ENCODE data around the gene GAPDHS. TPM values are rescaled to one million over a fixed set of nuclear protein-coding genes. Genes with fewer than 3 reads are reported as not detected.

The GAPDHS gene
- total and polyA plus RNA-seq, 2 experiments from 2014 or later: not detected

GRCh38 chr19:35511337-35511736 lies 21.9 kb upstream of the GAPDHS start:
- Histone ChIP-seq H3K79me2 (ENCODE audit: insufficient read depth) (no peaks in the 10 kb centered on the region), H3K4me2 (ENCODE audit: unreplicated experiment) (no peak overlapping the region), H2AFZ (no peak overlapping the region), H3K4me3 (no peak overlapping the region), H3K9ac (no peak overlapping the region), H3K4me1 (ENCODE audit: insufficient read depth) (peaks cover 16% of the 10 kb centered on the region), H3F3A (ENCODE audit: insufficient read depth) (no peaks in the 10 kb centered on the region), H3K36me3 (ENCODE audit: low read depth) (no peaks in the 10 kb centered on the region), H4K20me1 (ENCODE audit: insufficient read depth) (no peaks in the 10 kb centered on the region), H3K9me3 (ENCODE audit: low read depth) (no peaks in the 10 kb centered on the region), H3K27me3 (replicated peaks; ENCODE audit: insufficient read depth) (no peaks in the 10 kb centered on the region), H3K9me2 (ENCODE audit: insufficient read depth) (no peaks in the 10 kb centered on the region), H3K27ac (no peak overlapping the region)
- no peak for DNase-seq
- 72 to 77% methylated on average over 7 of the region's 7 CpGs for WGBS, 2 experiments (ENCODE audit: low coverage in 1 of 2, low lambda C conversion rate in 2 of 2, missing lambda C conversion rate in 2 of 2)
- TF ChIP-seq EZH2phosphoT487 (IDR thresholded peaks at IDR 0.05; ENCODE audit: insufficient read depth, low read depth): no peak
- TF ChIP-seq EZH2 (IDR thresholded peaks at IDR 0.05; ENCODE audit: insufficient read depth, poor library complexity, severe bottlenecking): no peak
- in situ Hi-C loops (cut with MboI): no loop called here

- Histone ChIP-seq H3K4me1 (ENCODE audit: insufficient read depth) (peaks cover 19% of the 10 kb centered on the region), H3K4me2 (ENCODE audit: unreplicated experiment) (peak overlapping the region; percentile 71), H3K79me2 (ENCODE audit: insufficient read depth) (no peaks in the 10 kb centered on the region), H3K4me3 (no peak overlapping the region), H3K27ac (no peak overlapping the region), H4K20me1 (ENCODE audit: insufficient read depth) (no peaks in the 10 kb centered on the region), H3K9ac (no peak overlapping the region), H2AFZ (peak overlapping the region; percentile 69), H3K27me3 (replicated peaks; ENCODE audit: insufficient read depth) (no peaks in the 10 kb centered on the region), H3K9me3 (ENCODE audit: low read depth) (no peaks in the 10 kb centered on the region), H3K9me2 (ENCODE audit: insufficient read depth) (no peaks in the 10 kb centered on the region), H3K36me3 (ENCODE audit: low read depth) (no peaks in the 10 kb centered on the region), H3F3A (ENCODE audit: insufficient read depth) (no peaks in the 10 kb centered on the region)
- in situ Hi-C loops (cut with MboI): no loop called here
- DNase-seq: no peak
- WGBS, 2 experiments (ENCODE audit: low coverage in 1 of 2, low lambda C conversion rate in 2 of 2, missing lambda C conversion rate in 2 of 2): 64 to 67% methylated on average over 14 to 15 of the region's 15 CpGs
- no peak for TF ChIP-seq EZH2phosphoT487 (IDR thresholded peaks at IDR 0.05; ENCODE audit: insufficient read depth, low read depth)
- no peak for TF ChIP-seq EZH2 (IDR thresholded peaks at IDR 0.05; ENCODE audit: insufficient read depth, poor library complexity, severe bottlenecking)
Observed at GRCh38 chr19:35512831-35513627, 20.2 kb upstream of the GAPDHS start.

- H3K4me1 ChIP-seq (ENCODE audit: insufficient read depth): peaks cover 25% of the 10 kb centered on the region
- no peaks in the 10 kb centered on the region for H3K36me3 ChIP-seq (ENCODE audit: low read depth)
- in situ Hi-C loops (cut with MboI): no loop called here
- H3K9me2 ChIP-seq (ENCODE audit: insufficient read depth): no peaks in the 10 kb centered on the region
- H3K4me3 ChIP-seq: peak within 1 kb of the TSS; percentile 25; the same call in 1 of the 2 replicates
- 7 to 9% methylated on average over 11 to 15 of the region's 15 CpGs for WGBS, 2 experiments (ENCODE audit: low coverage in 1 of 2, low lambda C conversion rate in 2 of 2, missing lambda C conversion rate in 2 of 2)
- H3K27ac ChIP-seq: peak within 1 kb of the TSS; percentile 59
- no peaks in the 10 kb centered on the region for H3K79me2 ChIP-seq (ENCODE audit: insufficient read depth)
- DNase-seq: peak; percentile 93
- H3K9me3 ChIP-seq (ENCODE audit: low read depth): no peaks in the 10 kb centered on the region
- H4K20me1 ChIP-seq (ENCODE audit: insufficient read depth): no peaks in the 10 kb centered on the region
- peak within 1 kb of the TSS; percentile 71 for H3K4me2 ChIP-seq (ENCODE audit: unreplicated experiment)
- peak within 1 kb of the TSS; percentile 73 for H3K9ac ChIP-seq
- peaks cover 3% of the 10 kb centered on the region; the same call in 1 of the 2 replicates for H3F3A ChIP-seq (ENCODE audit: insufficient read depth)
- H3K27me3 ChIP-seq (replicated peaks; ENCODE audit: insufficient read depth): no peaks in the 10 kb centered on the region
- TF ChIP-seq EZH2 (IDR thresholded peaks at IDR 0.05; ENCODE audit: insufficient read depth, poor library complexity, severe bottlenecking): no peak
- H2AFZ ChIP-seq: peak within 1 kb of the TSS; percentile 69
Observed at GRCh38 chr19:35513628-35514281, 19.5 kb upstream of the GAPDHS start, which contains the start of gene DMKN. Gene DMKN (minus strand): TSS chr19:35513649. CDS start chr19:35513475, 174 bp downstream.

GRCh38 chr19:35514282-35514809 lies 18.9 kb upstream of the GAPDHS start:
- H3K9me3 ChIP-seq (ENCODE audit: low read depth): no peaks in the 10 kb centered on the region
- no peaks in the 10 kb centered on the region for H3K36me3 ChIP-seq (ENCODE audit: low read depth)
- H3K27me3 ChIP-seq (replicated peaks; ENCODE audit: insufficient read depth): no peaks in the 10 kb centered on the region
- H3K9ac ChIP-seq: peak overlapping the region; percentile 73
- no peaks in the 10 kb centered on the region for H3K9me2 ChIP-seq (ENCODE audit: insufficient read depth)
- TF ChIP-seq EZH2 (IDR thresholded peaks at IDR 0.05; ENCODE audit: insufficient read depth, poor library complexity, severe bottlenecking): no peak
- no peak for TF ChIP-seq EZH2phosphoT487 (IDR thresholded peaks at IDR 0.05; ENCODE audit: insufficient read depth, low read depth)
- WGBS, 2 experiments (ENCODE audit: low coverage in 1 of 2, low lambda C conversion rate in 2 of 2, missing lambda C conversion rate in 2 of 2): 10 to 14% methylated on average over 18 to 20 of the region's 20 CpGs
- peaks cover 31% of the 10 kb centered on the region for H3K4me1 ChIP-seq (ENCODE audit: insufficient read depth)
- peak overlapping the region; percentile 71 for H3K4me2 ChIP-seq (ENCODE audit: unreplicated experiment)
- H3K79me2 ChIP-seq (ENCODE audit: insufficient read depth): no peaks in the 10 kb centered on the region
- H2AFZ ChIP-seq: peak overlapping the region; percentile 69
- in situ Hi-C loops (cut with MboI): no loop called here
- peaks cover 8% of the 10 kb centered on the region; the same call in 1 of the 2 replicates for H3F3A ChIP-seq (ENCODE audit: insufficient read depth)
- no peaks in the 10 kb centered on the region for H4K20me1 ChIP-seq (ENCODE audit: insufficient read depth)
- peak overlapping the region; percentile 59 for H3K27ac ChIP-seq
- H3K4me3 ChIP-seq: peak overlapping the region; percentile 25; the same call in 1 of the 2 replicates
- DNase-seq: peak; percentile 86

Measured in GM23248 (cell line).